Gastrocnemius medialis (tissue), 4 donors: ENCODE measurements around the gene SMARCD3. TPM values are rescaled to one million over a fixed set of nuclear protein-coding genes. Genes with fewer than 3 reads are reported as not detected.

Experiments used
- ATAC-seq, 2 donors: fragments of 150-250 bp; one replicate each; pipeline ENCODE4 v1.9.1; 2016
- DNase-seq, 2 donors: peaks; one replicate each; pipeline ENCODE4 v3.0.0-alpha.2; 2019
- H3K27ac ChIP-seq, 4 donors: fragments of 200-600 bp; sonication (generic); 1 replicate in 1 of 4; 2 replicates in 3 of 4; pipeline ENCODE4 v1.5.1; 2016 to 2018; ENCODE audit warnings: mild to moderate bottlenecking in 2 of 4, moderate library complexity in 1 of 4
- H3K27me3 ChIP-seq, 3 donors: fragments of 200-600 bp; sonication (generic) in 2 of 3; 1 replicate in 1 of 3; 2 replicates in 2 of 3; pipeline versions ENCODE4 v1.5.1 to v1.6.0; 2016 to 2019; ENCODE audit warnings: mild to moderate bottlenecking in 1 of 3, moderate library complexity in 1 of 3
- H3K36me3 ChIP-seq, 2 donors: fragments of 200-600 bp; sonication (generic) in 1 of 2; one replicate each; pipeline ENCODE4 v1.5.1; 2017 to 2018
- H3K4me1 ChIP-seq, 2 donors: fragments of 200-600 bp; sonication (generic) in 1 of 2; one replicate each; pipeline ENCODE4 v1.5.1; 2016 to 2017; ENCODE audit warnings: mild to moderate bottlenecking in 2 of 2
- H3K4me3 ChIP-seq, 4 donors: fragments of 200-600 bp; sonication (generic) in 3 of 4; 1 replicate in 1 of 4; 2 replicates in 3 of 4; pipeline ENCODE4 v1.5.1; 2016 to 2019; ENCODE audit warnings: mild to moderate bottlenecking in 2 of 4
- H3K9me3 ChIP-seq, 3 donors: fragments of 200-600 bp; sonication (generic) in 2 of 3; 1 replicate in 1 of 3; 2 replicates in 2 of 3; pipeline ENCODE4 v1.5.1; 2016 to 2019
- CTCF ChIP-seq, 5 experiments: fragments of 450-650 bp in 3 of 5; fragments of 200-600 bp in 2 of 5; sonication (generic) in 2 of 5; IDR thresholded peaks in 4 of 5; conservative IDR thresholded peaks in 1 of 5; 1 replicate in 4 of 5; 2 replicates in 1 of 5; pipeline ENCODE4 v1.5.1; 2016 to 2019; ENCODE audit warnings: antibody characterized with exemption in 5 of 5, mild to moderate bottlenecking in 3 of 5, moderate library complexity in 3 of 5
- POLR2A ChIP-seq, 2 donors: fragments of 450-650 bp; IDR thresholded peaks; one replicate each; pipeline ENCODE4 v1.6.1; 2017; ENCODE audit warnings: antibody characterized with exemption in 2 of 2, mild to moderate bottlenecking in 2 of 2, moderate library complexity in 2 of 2
- in situ Hi-C, 4 donors: fragments of 200-750 bp; cut with MboI; loops; one replicate each; pipeline versions ENCODE4 v1.15.0 to v1.8.0; 2017; ENCODE audit warnings: low sequenced_read_pairs in 4 of 4
- intact Hi-C: fragments of 100-400 bp; cut with DNase I; formaldehyde crosslinking; loops from one replicate; pipeline ENCODE4 v1.15.1; 2023; ENCODE audit warnings: low total_unique reads
- total RNA-seq, 4 donors: library from RNA; depleted of rRNA; stranded (reverse); fragments of >200 nt; gene quantifications; one replicate each; pipeline versions ENCODE4 v1.1.0 to v1.2.3, GENCODE V29; 2016

Gene SMARCD3
- total RNA-seq, 4 donors from 2014 or later: 41.8 to 103 (median 75.4) TPM

GRCh38 chr7:151249034-151249731, 689 bp upstream of the SMARCD3 start:
- intact Hi-C loops: loop anchor here (5.0 to 10.0 kb wide), 5 partner anchors 167 to 884 kb away; partner anchors contain the start of genes ABCB8, FASTK, REPIN1 and TMUB1
- peak overlapping the region; percentile 68 to 94 (median 85) for H3K4me3 ChIP-seq
- DNase-seq: peak; percentile 70 to 84
- H3K4me1 ChIP-seq: peaks cover 57 to 70% of the 10 kb centered on the region in 2 donors
- ATAC-seq: peak; percentile 44 to 56
- no peaks in the 10 kb centered on the region for H3K9me3 ChIP-seq
- H3K27ac ChIP-seq: peak overlapping the region; percentile 92 to 100 (median 98)
- in situ Hi-C loops: no loop called here
- no peaks in the 10 kb centered on the region for H3K27me3 ChIP-seq
- TF ChIP-seq POLR2A (IDR thresholded peaks at IDR 0.05) (peak; percentile 83 to 90), CTCF (IDR thresholded peaks at IDR 0.05 in 4 of 5, conservative IDR thresholded peaks at IDR 0.05 in 1 of 5) (peak in 1 of 5 experiments; percentile 3)
- no peaks in the 10 kb centered on the region for H3K36me3 ChIP-seq

- peak; percentile 68 to 70 for TF ChIP-seq POLR2A (IDR thresholded peaks at IDR 0.05)
- no peak for TF ChIP-seq CTCF (IDR thresholded peaks at IDR 0.05 in 4 of 5, conservative IDR thresholded peaks at IDR 0.05 in 1 of 5)
- DNase-seq: peak; percentile 77 to 81
- peak; percentile 29 to 37 for ATAC-seq
- no peaks in the 10 kb centered on the region for H3K9me3 ChIP-seq
- H3K27ac ChIP-seq: peak overlapping the region; percentile 92 to 100 (median 98)
- H3K4me3 ChIP-seq: peak overlapping the region; percentile 68 to 94 (median 85)
- in situ Hi-C loops (no loop called here), intact Hi-C loops (loop anchor here (1.0 to 10.0 kb wide), 8 partner anchors 21 to 883 kb away; partner anchors contain the start of genes ABCB8, ABCF2, FASTK and REPIN1)
- peaks cover 63 to 77% of the 10 kb centered on the region in 2 donors for H3K4me1 ChIP-seq
- peaks cover 0 to 2% of the 10 kb centered on the region in 2 donors for H3K36me3 ChIP-seq
- H3K27me3 ChIP-seq: no peaks in the 10 kb centered on the region
Measured at GRCh38 chr7:151247611-151248345, 716 bp downstream of the SMARCD3 start.

- in situ Hi-C loops (no loop called here), intact Hi-C loops (loop anchor here (1.0 to 10.0 kb wide), 8 partner anchors 20 to 882 kb away; partner anchors contain the start of genes ABCB8, ABCF2, FASTK and REPIN1)
- peak overlapping the region; percentile 92 to 100 (median 98) for H3K27ac ChIP-seq
- TF ChIP-seq POLR2A (IDR thresholded peaks at IDR 0.05): peak; percentile 70 to 76
- no peak for TF ChIP-seq CTCF (IDR thresholded peaks at IDR 0.05 in 4 of 5, conservative IDR thresholded peaks at IDR 0.05 in 1 of 5)
- H3K27me3 ChIP-seq: no peaks in the 10 kb centered on the region
- H3K9me3 ChIP-seq: no peaks in the 10 kb centered on the region
- peak; percentile 57 to 60 for ATAC-seq
- H3K4me1 ChIP-seq: peaks cover 57 to 70% of the 10 kb centered on the region in 2 donors
- peaks cover 0 to 9% of the 10 kb centered on the region in 2 donors for H3K36me3 ChIP-seq
- peak overlapping the region; percentile 68 to 94 (median 85) for H3K4me3 ChIP-seq
- DNase-seq: peak; percentile 92 to 97
Measured at GRCh38 chr7:151246851-151247580, 1.5 kb downstream of the SMARCD3 start.

GRCh38 chr7:151246102-151246850, 2.2 kb downstream of the SMARCD3 start:
- Histone ChIP-seq H3K9me3 (no peaks in the 10 kb centered on the region), H3K36me3 (peaks cover 0 to 17% of the 10 kb centered on the region in 2 donors), H3K4me1 (peaks cover 60 to 67% of the 10 kb centered on the region in 2 donors), H3K27ac (peak overlapping the region; percentile 92 to 100 (median 98)), H3K4me3 (peak overlapping the region; percentile 18 to 94 (median 64)), H3K27me3 (no peaks in the 10 kb centered on the region)
- TF ChIP-seq CTCF (IDR thresholded peaks at IDR 0.05 in 4 of 5, conservative IDR thresholded peaks at IDR 0.05 in 1 of 5) (no peak), POLR2A (IDR thresholded peaks at IDR 0.05) (no peak)
- DNase-seq: peak in 1 of 2 donors; percentile 24
- in situ Hi-C loops (no loop called here), intact Hi-C loops (loop anchor here (2.0 to 10.0 kb wide), 7 partner anchors 19 to 881 kb away; partner anchors contain the start of genes ABCB8, ABCF2, FASTK and REPIN1)
- no peak for ATAC-seq
